Sigmoid colon (tissue), 4 donors: ENCODE results near the gene GMFB.

Source experiments
- EP300 ChIP-seq, 4 donors: sonication (generic); formaldehyde crosslinking; IDR thresholded peaks; one replicate each; pipeline ENCODE4 v1.6.1; 2017; ENCODE audit warnings: antibody characterized with exemption in 4 of 4
- POLR2A ChIP-seq, 2 donors: fragments of 450-650 bp; IDR thresholded peaks; one replicate each; pipeline ENCODE4 v1.6.1; 2016; ENCODE audit warnings: antibody characterized with exemption in 2 of 2, mild to moderate bottlenecking in 2 of 2, moderate library complexity in 2 of 2
- POLR2AphosphoS5 ChIP-seq, 4 donors: sonication (generic); formaldehyde crosslinking; IDR thresholded peaks; one replicate each; pipeline ENCODE4 v1.6.1; 2017; ENCODE audit warnings: antibody characterized with exemption in 4 of 4
- TF ChIP-seq, protein P1 (sequence below), 4 experiments: fragments of 450-650 bp in 3 of 4; fragments of 200-600 bp in 1 of 4; IDR thresholded peaks; one replicate each; pipeline ENCODE4 v1.5.1; 2016 to 2019; ENCODE audit warnings: antibody characterized with exemption in 4 of 4, mild to moderate bottlenecking in 3 of 4, moderate library complexity in 2 of 4

DNA sequence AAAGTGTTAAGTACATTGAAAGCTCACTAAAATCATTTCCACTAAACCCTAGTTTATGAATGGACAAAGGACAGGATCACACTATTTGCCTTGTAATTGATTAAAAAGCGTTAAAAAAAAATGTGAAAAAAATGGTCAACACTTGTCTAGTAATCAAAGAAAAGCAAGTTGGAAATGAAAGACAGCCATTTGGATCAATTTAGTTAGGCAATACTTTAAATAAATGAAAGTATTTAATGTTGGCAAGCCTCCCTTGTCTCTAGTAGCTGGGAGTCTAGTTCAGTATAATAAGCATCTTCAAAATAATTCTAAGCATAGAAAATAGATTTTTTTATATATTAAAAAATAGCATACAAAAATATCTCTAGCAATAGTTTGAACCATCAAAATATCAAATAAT lies 33.4 kb downstream of the GMFB start:
- TF ChIP-seq POLR2A (IDR thresholded peaks at IDR 0.05): no peak
- TF ChIP-seq, protein P1, sequence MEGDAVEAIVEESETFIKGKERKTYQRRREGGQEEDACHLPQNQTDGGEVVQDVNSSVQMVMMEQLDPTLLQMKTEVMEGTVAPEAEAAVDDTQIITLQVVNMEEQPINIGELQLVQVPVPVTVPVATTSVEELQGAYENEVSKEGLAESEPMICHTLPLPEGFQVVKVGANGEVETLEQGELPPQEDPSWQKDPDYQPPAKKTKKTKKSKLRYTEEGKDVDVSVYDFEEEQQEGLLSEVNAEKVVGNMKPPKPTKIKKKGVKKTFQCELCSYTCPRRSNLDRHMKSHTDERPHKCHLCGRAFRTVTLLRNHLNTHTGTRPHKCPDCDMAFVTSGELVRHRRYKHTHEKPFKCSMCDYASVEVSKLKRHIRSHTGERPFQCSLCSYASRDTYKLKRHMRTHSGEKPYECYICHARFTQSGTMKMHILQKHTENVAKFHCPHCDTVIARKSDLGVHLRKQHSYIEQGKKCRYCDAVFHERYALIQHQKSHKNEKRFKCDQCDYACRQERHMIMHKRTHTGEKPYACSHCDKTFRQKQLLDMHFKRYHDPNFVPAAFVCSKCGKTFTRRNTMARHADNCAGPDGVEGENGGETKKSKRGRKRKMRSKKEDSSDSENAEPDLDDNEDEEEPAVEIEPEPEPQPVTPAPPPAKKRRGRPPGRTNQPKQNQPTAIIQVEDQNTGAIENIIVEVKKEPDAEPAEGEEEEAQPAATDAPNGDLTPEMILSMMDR (IDR thresholded peaks at IDR 0.05): no peak
- TF ChIP-seq POLR2AphosphoS5 (IDR thresholded peaks at IDR 0.05): no peak
- no peak for TF ChIP-seq EP300 (IDR thresholded peaks at IDR 0.05)
